Mammary epithelial cell (primary cell): Measurements from ENCODE around the gene GAB2.

Experiments used
- EZH2 ChIP-seq: IDR thresholded peaks from 2 replicates; pipeline ENCODE4 v1.6.1; 2012; ENCODE audit warnings: low read length, inconsistent platforms, borderline replicate concordance
- TF ChIP-seq, protein P1 (sequence below), 2 donors: IDR thresholded peaks in 1 of 2; conservative IDR thresholded peaks in 1 of 2; 2 replicates each; pipeline ENCODE4 v1.5.1; 2011 to 2012; ENCODE audit warnings: inconsistent platforms in 2 of 2, low read length in 2 of 2, mild to moderate bottlenecking in 2 of 2, control low read depth in 1 of 2, low read depth in 1 of 2; ENCODE audit not compliant: insufficient read depth in 1 of 2; ENCODE audit errors: extremely low read depth in 1 of 2

- TF ChIP-seq, protein P1, sequence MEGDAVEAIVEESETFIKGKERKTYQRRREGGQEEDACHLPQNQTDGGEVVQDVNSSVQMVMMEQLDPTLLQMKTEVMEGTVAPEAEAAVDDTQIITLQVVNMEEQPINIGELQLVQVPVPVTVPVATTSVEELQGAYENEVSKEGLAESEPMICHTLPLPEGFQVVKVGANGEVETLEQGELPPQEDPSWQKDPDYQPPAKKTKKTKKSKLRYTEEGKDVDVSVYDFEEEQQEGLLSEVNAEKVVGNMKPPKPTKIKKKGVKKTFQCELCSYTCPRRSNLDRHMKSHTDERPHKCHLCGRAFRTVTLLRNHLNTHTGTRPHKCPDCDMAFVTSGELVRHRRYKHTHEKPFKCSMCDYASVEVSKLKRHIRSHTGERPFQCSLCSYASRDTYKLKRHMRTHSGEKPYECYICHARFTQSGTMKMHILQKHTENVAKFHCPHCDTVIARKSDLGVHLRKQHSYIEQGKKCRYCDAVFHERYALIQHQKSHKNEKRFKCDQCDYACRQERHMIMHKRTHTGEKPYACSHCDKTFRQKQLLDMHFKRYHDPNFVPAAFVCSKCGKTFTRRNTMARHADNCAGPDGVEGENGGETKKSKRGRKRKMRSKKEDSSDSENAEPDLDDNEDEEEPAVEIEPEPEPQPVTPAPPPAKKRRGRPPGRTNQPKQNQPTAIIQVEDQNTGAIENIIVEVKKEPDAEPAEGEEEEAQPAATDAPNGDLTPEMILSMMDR (conservative IDR thresholded peaks at IDR 0.05 in 1 of 2, IDR thresholded peaks at IDR 0.05 in 1 of 2; ENCODE audit: extremely low read depth in 1 of 2, insufficient read depth in 1 of 2, low read depth in 1 of 2, low read length in 2 of 2): no peak
- TF ChIP-seq EZH2: no peak
Measured at GRCh38 chr11:78168539-78169477, 248.8 kb downstream of the GAB2 start.
